DMS153 treated with DMSO at 0.1 percent for 48 hours (cell line): Measurements from ENCODE around the gene HDAC9.

Experiments used
- DNase-seq: peaks from one replicate; lab custom pipeline; 2025; ENCODE audit not compliant: unreplicated experiment; lab: John Stamatoyannopoulos, UW

Gene HDAC9

GRCh38 chr7:18873734-18874336 is 378.3 kb downstream of the HDAC9 start:
- no peak for DNase-seq

DNA sequence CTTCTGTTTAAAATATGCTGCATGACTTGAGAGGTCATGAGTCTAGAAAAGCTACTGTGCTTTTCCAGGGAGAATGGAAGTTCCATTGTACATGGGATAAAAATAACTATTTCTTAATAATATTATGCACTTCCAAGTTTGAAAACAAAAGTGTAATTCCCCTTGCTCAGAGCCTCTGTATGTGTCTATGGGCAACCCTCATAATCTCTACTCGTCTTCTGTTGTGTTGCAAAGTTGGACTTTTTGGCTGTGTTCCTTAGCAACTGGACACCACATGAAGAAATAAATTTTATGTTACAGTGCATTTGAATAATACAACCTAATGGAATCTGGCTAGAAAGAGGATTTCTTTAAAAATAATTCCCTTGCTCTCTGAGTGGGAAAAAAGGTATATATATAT is 379.3 kb downstream of the HDAC9 start:
- DNase-seq: no peak

GRCh38 chr7:18877874-18878273 is 382.3 kb downstream of the HDAC9 start:
- no peak for DNase-seq

DNA sequence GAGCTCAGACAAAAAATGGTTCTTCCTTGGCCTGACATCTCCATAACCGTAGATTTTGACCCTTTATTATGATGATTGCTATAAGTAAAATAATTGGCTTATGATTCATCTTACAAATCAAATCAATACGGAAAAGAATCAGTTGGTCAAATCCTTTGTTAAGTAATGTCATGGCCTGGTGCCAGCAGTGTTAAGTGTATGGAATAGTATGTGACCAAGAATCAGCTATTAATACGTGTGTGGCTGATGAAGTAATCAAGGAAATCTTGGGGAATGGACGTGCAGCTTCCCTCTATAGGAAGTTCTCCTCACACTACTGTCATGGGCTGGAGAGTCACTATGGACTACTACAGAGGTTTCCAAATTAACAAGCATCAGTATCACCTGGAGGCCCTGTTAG is 391.3 kb downstream of the HDAC9 start:
- DNase-seq: no peak

DNA sequence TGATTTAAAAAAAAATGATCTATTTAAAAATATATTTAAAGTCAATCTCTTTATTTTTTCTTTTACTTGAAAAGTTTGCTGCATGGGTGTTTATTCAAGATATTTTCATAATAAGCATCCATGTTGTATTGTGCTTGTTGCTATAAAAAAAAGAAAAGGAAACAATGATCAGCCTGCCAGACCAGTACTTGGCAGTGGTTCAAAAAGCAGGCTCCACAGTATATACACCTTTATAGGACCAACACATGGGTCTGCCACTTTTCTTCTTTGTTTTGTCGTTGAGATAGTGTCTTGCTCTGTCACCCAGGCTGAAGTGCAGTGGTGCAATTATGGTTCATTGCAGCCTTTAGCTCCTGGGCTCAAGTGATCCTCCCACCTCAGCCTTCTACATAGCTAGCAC is 393.9 kb downstream of the HDAC9 start:
- DNase-seq: peak; percentile 52

DNA sequence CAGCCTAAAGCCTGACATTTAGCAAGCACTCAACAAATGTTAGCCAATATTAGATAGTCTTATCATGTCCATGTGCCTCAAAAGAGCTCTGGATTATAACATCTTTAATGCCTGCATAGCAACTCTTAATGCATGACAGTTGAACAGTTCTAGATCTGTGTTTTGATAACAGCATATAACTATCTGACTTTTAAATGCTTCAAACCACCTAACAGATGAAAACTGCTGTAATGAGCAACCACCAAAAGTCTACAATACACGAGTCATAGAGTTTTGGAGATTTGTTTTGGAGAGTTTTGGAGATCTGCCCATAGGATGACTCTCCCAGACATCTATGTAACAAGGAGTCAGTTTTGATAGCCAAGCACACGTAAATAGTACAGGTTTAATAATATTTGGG is 394.6 kb downstream of the HDAC9 start:
- DNase-seq: no peak

DNA sequence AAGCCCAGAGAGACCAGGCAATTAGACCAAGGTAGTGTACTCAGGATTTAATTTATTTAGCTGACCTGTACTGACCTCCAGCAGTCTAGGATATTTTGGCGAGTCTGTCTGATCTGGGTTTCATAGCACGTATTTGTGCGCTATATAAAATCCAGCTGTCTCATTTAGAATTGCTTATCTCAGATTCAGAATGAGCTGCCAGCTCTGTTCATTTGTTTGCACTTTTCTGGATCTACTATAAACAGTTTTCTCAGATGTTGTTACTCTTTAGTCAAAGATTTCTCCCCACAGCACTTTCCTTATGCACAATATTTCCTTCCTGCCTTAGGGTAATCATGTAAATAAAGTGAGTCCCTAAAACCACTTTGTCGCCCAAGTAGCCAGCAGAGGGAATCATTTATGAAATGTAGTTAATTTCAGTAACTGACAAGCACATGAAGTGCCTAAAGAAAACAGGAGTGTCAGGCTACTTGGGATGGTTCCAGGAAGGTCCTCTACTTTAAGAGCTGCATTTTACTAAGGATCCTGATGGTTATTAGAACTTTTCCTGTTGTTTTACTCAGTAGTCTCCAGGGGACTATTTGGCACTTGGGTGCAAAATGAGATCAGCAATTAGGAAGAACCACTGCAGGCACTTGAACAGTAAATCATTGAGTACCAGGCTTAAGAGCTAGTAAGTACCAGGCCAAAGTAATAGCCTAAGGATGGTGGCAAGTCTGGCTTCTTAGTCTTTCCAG is 395.5 kb downstream of the HDAC9 start:
- no peak for DNase-seq

DNA sequence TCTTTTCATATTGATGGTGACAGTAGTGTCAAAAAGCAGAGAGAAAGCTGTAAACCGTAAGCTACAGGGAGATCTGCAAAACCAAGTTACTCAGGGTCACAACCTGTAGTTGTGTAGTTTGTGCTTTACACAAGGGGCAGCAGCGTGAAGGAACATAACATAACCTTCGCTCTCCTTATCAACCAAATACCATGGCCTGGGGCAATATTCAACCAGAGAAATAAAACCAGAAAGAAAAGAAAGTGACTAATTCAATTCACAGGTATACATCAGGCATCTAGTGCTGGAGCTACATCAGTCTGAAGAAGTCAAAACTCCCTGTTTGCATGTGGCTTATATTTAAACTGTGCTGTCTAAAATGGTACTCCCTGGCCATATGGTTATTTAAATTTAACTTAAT is 397.6 kb downstream of the HDAC9 start:
- no peak for DNase-seq

- DNase-seq: no peak
These were observed 398.6 kb downstream of the HDAC9 start for GRCh38 chr7:18894155-18894554.

- no peak for DNase-seq
These were observed 399.9 kb downstream of the HDAC9 start for GRCh38 chr7:18895456-18895855.

DNA sequence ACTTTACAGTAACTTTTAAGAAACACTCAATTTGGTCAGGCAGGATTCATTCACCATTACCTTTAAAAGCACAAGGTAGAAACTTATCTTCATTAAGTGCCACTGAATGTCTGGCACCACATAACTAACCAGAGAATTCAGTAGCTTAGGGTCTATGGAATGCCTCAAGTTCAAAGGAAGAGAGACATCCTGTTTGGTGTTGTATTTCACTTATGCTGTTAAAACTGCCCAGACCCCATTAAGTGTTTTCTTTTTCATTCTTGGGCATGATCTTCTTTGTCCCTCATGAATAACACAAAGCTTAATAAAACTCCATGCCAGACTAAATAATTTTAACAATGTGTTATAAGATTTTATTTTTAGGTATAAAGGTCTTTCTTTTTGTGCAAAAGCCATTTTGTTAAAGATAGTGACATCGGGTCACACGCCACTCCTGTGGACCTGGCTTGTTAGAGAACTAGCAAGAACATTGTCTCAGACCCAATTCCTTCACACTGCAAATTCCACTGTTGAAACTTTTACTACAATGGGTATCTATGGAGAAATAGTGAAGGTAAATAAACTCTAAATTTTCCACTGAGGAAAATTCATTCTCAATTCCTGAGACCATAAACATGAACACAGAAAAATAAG is 400.9 kb downstream of the HDAC9 start:
- no peak for DNase-seq

DNA sequence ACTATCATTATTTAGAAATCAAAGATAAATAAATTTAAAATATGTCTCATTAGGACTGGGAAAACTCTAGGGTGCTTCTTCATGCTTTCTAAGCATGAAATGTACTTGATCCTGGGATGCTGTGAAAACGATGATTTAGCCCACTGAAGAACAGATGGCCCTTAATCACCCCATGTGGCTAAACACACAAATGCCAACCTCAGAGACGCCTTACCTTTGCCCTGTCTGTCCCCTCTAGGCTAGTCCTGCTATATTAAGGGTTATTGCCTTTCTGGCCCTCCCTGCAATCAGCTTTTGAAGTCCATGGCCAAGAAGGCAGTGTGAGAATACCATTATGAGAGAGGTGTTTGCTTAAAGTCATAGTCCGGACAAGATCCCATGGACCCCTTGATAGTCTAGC is 404.7 kb downstream of the HDAC9 start:
- DNase-seq: no peak

DNA sequence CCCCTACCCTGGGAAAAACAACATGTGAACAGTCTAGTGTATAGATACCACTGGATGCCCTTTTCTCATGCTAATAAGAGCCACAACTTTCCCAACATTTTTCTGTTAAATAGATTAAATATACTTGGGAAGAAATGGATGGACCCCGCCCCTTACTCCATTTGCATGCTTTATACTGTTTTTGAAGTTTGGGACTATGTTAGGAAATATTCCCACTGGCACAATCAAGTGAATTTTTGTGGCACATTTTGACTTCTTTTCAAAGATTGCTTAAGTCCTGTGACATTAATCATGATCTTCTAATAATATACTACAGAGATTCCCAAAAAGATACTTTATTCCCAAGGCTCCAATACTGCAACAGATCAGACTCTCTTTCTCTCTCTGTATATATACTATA is 405.3 kb downstream of the HDAC9 start:
- no peak for DNase-seq

DNA sequence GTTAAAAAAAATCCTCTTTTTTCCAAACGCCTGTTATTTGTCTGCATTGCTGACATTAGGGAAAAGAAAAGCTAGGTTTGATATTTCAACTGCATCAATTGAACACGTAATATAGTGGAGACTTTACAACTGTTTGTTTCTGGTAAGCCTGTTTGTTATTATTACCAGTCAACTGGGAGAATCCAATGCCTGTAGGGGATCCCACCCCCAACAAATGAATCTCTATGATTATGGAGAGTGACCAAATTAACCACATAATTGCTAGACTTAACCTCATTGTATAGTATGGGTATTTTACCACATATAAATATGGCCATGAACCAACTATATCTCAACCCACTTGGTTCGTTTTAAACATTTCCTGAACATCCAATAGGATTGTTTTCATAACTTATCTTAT is 405.8 kb downstream of the HDAC9 start:
- DNase-seq: no peak

GRCh38 chr7:18901982-18902421 is 406.5 kb downstream of the HDAC9 start:
- DNase-seq: no peak

GRCh38 chr7:18902892-18903291 is 407.3 kb downstream of the HDAC9 start:
- no peak for DNase-seq

GRCh38 chr7:18903695-18904094 is 408.1 kb downstream of the HDAC9 start:
- no peak for DNase-seq

DNA sequence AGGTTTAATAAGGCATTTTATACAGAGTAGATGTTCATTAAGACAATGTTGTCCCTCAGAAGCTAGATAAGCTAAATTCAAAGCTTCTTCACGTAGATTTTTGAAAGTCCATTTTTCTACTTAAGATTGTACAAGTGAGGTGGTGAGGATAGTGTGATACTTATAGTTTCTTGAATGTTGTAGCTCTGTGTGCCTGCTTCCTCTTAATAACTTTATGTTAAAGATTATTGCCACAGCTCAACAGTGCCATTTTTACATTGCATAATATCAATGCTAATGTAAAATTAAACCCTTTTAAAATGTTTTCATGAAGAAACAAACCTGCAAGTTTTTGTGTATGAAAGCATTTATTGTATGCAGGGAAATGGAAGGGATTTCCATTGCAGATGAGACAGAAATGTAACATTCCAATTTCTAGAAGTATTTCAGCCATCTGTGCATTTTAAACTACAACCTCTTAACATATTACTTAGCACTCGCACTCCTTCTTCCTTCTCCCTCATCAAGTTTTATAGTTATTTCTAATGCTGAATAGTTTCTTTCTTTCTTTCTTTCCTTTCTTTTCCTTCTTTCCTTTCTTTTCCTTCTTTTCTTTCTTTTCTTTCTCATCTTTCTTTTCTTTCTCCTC is 409.9 kb downstream of the HDAC9 start:
- DNase-seq: no peak

DNA sequence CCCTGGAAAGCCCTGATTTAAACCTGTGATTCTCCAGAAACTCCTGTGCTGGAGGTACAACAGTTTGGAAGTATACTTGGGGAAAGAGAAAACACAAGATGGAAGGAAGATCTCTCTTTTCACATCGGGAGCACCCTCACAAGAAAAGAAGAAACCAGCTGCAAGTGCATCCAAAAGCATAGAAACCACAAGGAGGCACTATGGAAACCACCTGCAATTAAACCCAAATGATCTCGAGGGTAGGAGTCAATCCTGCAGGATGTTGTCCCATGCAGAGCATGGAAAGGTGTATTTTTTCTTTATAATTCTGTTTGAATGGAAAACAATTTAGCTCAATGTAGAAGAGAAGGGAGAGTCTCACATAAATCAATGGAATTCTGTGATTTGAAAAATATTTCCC is 411.4 kb downstream of the HDAC9 start:
- DNase-seq: no peak

DNA sequence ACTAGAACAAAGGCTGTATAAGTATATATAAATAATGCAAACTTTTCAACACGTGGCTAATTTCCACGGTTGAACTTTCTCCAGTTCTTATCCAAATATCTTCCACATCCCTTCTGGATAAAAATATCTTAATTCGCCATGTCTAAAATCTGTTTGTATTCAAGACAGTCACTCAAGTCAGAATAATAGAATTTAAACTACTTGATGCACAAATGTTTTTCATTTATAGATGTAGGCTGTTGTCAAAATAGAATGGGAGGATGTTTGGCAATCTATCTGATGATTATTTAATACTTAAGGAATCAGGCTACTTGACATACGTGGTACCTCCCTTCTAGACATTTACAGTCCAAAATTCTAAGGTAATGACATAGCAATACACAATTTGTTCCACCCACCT is 417.6 kb downstream of the HDAC9 start:
- no peak for DNase-seq

- DNase-seq: no peak
These were observed 421.3 kb downstream of the HDAC9 start for GRCh38 chr7:18916826-18917225.

DNA sequence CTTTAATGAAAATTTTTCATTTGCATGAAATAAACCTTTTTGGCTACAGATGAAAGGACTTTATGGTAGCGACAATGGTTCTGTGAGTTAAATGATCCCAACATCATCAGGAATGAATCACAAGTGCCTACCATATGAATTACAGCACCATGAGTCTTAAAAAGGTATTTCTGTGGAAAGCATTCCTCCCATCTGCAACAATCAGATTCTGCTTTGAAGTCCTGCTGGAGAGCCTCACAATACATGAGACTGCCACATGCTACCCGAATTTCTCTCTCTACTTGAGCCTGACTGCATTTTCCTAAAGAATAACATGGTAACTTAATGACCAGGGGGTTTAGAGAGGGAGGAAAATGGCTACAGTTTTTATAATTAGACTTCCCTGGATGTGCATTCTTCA is 431.6 kb downstream of the HDAC9 start:
- no peak for DNase-seq
